Liver (tissue), 2 donors: ENCODE data around the gene WNK1.

ENCODE experiments used
- CTCF ChIP-seq: fragments of 150-350 bp; IDR thresholded peaks from 2 replicates; pipeline ENCODE4 v1.5.1; 2017; ENCODE audit warnings: improper control_type of control experiment, low read depth, low read length; ENCODE audit not compliant: missing input control
- REST ChIP-seq: IDR thresholded peaks from 2 replicates; pipeline ENCODE4 v1.6.1; 2016; ENCODE audit warnings: antibody characterized with exemption, mild to moderate bottlenecking
- donor health status: healthy.

GRCh38 chr12:779745-780734, 27.7 kb downstream of the WNK1 start:
- TF ChIP-seq CTCF (no peak), REST (no peak)
